ENCODE data around the gene DNAJC13.
"Not testable (repeated sequence)": the region's sequence is repeated elsewhere in the genome, so short reads cannot be mapped to it uniquely, and the experiment has no call there.

Gene DNAJC13

DNA sequence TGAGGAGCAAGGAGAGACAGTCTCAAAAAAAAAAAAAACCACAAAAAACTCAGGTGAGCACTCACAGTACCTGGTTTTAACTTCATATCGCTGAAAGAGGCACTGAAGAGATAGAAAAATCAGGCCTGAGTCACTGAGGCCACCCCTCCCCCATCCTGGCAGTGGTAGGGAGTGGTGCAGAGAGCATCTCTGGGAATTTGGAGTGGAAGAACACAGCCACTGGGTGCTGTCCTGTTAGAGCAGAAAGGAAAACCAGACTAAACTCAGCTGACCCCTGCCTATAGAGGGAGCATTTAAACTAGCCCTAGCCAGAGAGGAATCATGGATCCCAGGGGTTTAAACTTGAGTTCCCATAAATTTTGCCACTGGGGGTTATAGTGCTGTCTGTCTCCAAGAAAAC, 22.2 kb upstream of the DNAJC13 start:
- Histone ChIP-seq H3K4me1 (no peaks in the 10 kb centered on the region), H3K27me3 (ENCODE audit: low read depth) (0 out of 2 replicates have a peak, but pooled peaks cover 3% of the 10 kb centered on the region), H3K4me3 (no peak overlapping the region), H3K36me3 (replicated peaks) (no peaks in the 10 kb centered on the region), H3K9me3 (no peaks in the 10 kb centered on the region)
- DNase-seq (ENCODE audit: low spot score in 2 of 2): no peak
- in situ Hi-C loops (cut with MboI; ENCODE audit: low sequenced_read_pairs): no loop called here

DNA sequence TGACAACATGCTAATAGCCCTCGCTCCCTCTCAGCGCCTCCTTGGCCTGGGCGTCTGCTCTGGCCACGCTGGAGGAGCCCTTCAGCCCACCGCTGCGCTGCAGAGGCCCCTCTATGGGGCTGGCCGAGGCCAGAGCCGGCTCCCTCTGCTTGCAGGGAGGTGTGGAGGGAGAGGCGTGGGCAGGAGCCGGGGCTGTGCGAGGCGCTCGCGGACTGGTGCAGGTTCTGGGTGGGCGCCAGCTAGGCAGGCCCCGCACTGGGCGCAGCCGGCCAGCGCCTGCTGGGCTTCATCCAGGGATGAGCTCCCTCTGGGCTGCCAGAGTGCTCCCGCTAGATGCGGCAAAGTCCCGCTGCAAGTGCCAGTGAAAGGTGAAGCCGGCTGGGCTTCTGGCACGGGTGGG, 21.0 kb upstream of the DNAJC13 start:
- H3K9me3 ChIP-seq: no peaks in the 10 kb centered on the region
- in situ Hi-C loops (cut with MboI; ENCODE audit: low sequenced_read_pairs): no loop called here
- H3K36me3 ChIP-seq (replicated peaks): no peaks in the 10 kb centered on the region
- no peak for DNase-seq (ENCODE audit: low spot score in 2 of 2)
- H3K4me3 ChIP-seq: no peak overlapping the region
- H3K4me1 ChIP-seq: no peaks in the 10 kb centered on the region
- 0 out of 2 replicates have a peak, but pooled peaks cover 3% of the 10 kb centered on the region for H3K27me3 ChIP-seq (ENCODE audit: low read depth)

DNA sequence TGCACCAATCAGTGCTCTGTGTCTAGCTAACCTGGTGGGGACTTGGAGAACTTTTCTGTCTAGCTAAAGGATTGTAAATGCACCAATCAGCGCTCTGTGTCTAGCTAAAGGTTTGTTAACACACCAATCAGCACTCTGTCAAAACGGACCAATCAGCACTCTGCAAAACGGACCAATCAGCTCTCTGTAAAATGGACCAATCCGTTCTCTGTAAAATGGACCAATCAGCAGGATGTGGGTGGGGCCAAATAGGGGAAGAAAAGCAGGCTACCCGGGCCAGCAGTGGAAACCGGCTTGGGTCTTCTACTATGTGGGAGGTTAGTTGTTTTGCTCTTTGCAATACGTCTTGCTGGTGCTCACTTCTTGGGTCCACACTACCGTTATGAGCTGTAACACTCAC, 20.5 kb upstream of the DNAJC13 start:
- DNase-seq (ENCODE audit: low spot score in 2 of 2); in situ Hi-C loops (cut with MboI; ENCODE audit: low sequenced_read_pairs); H3K27me3 ChIP-seq (ENCODE audit: low read depth); H3K9me3 ChIP-seq; H3K4me1 ChIP-seq; H3K4me3 ChIP-seq; H3K36me3 ChIP-seq (replicated peaks): not testable (repeated sequence)

DNA sequence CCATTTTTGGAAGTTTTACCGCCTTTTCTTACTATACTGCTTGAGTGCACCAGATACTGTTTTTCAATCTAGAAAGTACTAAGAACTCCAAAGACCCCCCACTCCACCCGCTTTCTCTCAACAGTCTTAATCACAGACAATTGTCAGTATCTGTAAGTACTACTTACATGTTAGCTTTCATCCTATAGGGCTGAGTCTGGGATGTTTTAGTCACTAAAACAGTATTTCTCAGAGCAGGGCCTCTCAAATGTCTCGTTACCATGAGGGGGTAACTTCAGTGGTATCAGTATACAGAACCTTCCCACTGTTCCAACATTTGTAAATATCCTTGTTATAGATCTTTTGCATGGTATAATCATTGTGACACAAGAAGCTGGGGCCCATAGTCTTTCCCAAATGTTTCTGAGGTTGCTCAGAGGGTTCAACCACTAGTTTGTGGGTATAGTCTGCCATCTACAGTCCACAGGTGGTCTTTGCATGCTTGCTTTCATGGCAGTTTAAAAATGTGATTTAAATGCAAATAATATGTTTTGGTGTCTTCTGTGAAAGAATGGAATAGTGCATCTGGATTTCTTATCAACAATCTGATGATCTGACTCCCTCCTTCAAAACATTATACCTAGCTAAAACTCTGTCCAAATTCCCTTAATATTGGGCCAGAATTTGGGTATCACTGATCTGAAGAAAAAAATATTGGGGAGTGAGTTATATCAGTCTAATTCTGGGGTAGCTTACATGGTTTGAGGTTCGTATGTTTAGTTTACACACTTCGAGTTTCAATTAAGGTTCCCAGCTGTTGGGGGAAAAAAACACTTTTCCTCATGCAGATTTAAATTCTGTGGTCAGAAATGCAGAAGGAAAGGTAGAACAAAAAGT, 18.0 kb upstream of the DNAJC13 start:
- peak; percentile 43 to 50 for DNase-seq (ENCODE audit: low spot score in 2 of 2)
- Histone ChIP-seq H3K36me3 (replicated peaks) (no peaks in the 10 kb centered on the region), H3K4me1 (no peaks in the 10 kb centered on the region), H3K9me3 (no peaks in the 10 kb centered on the region), H3K4me3 (no peak overlapping the region), H3K27me3 (ENCODE audit: low read depth) (peaks cover 26% of the 10 kb centered on the region)
- in situ Hi-C loops (cut with MboI; ENCODE audit: low sequenced_read_pairs): no loop called here

DNA sequence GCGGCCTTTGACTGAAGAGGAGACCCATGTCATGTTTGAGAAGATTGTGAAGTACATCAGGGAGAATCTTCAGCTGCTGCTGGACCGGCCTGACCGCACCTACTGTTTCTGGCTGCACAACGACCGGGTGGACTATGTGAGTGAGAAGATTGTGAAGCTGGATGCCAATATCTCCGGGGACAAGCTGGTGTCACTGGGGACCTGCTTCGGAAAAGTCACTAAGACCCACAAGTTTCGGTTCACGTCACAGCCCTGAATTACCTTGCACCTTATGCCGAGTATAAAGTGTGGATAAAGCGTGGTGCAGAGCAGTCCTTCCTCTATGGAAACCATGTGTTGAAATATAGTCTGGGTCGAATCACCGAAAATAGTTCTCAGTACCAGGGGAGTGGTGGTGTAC, 16.0 kb upstream of the DNAJC13 start:
- H3K4me1 ChIP-seq: no peaks in the 10 kb centered on the region
- no peaks in the 10 kb centered on the region for H3K9me3 ChIP-seq
- in situ Hi-C loops (cut with MboI; ENCODE audit: low sequenced_read_pairs): loop anchor here (10.0 kb wide), 1 partner anchor 146 kb away; no protein-coding TSS in a partner anchor
- H3K27me3 ChIP-seq (ENCODE audit: low read depth): peaks cover 41% of the 10 kb centered on the region
- no peak overlapping the region for H3K4me3 ChIP-seq
- no peaks in the 10 kb centered on the region for H3K36me3 ChIP-seq (replicated peaks)
- no peak for DNase-seq (ENCODE audit: low spot score in 2 of 2)

DNA sequence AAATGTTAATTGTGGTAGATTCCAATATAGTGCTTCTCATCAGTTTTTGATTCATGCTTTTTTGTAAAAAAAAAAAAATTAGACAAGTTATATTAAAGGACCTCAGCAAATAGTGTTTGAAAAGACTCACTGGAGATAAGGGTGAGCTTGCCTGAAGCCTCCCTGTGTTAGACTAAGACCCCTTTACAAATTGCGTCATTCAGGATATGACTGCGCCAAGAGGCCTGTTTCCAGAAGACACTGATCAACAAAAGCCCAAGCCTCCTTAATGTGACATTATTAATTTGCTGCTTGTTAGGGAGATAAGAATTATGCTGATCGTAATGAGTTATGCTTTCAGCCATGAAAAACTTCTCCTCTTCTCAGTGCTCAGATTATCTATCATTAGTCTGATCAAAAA, 13.0 kb upstream of the DNAJC13 start:
- Histone ChIP-seq H3K27me3 (ENCODE audit: low read depth) (peaks cover 52% of the 10 kb centered on the region), H3K9me3 (no peaks in the 10 kb centered on the region), H3K4me1 (no peaks in the 10 kb centered on the region), H3K36me3 (replicated peaks) (no peaks in the 10 kb centered on the region), H3K4me3 (no peak overlapping the region)
- in situ Hi-C loops (cut with MboI; ENCODE audit: low sequenced_read_pairs): loop anchor here (10.0 kb wide), 1 partner anchor 149 kb away; no protein-coding TSS in a partner anchor
- DNase-seq (ENCODE audit: low spot score in 2 of 2): no peak

DNA sequence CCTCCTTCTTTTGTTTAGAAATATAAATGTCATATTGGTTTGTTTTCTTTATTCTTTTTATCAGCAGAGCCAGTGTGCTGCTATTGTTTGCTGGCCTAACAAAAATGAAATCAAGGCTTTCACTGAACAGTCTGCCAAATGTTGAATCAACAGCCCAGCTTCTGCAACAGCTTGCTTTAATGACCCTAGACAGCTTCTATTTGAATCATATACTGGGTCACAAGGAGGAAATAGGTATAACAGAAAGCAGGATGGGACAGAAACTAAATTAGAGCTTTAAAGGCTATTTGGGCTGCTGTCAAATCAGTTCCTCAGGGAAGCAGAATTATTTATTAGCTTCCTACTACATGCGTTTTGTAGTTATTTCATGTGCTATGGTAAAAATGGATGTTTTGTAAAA, 12.1 kb upstream of the DNAJC13 start:
- in situ Hi-C loops (cut with MboI; ENCODE audit: low sequenced_read_pairs): loop anchor here (10.0 kb wide), 1 partner anchor 150 kb away; no protein-coding TSS in a partner anchor
- Histone ChIP-seq H3K4me1 (no peaks in the 10 kb centered on the region), H3K9me3 (no peaks in the 10 kb centered on the region), H3K36me3 (replicated peaks) (no peaks in the 10 kb centered on the region), H3K4me3 (no peak overlapping the region), H3K27me3 (ENCODE audit: low read depth) (peaks cover 56% of the 10 kb centered on the region)
- no peak for DNase-seq (ENCODE audit: low spot score in 2 of 2)

DNA sequence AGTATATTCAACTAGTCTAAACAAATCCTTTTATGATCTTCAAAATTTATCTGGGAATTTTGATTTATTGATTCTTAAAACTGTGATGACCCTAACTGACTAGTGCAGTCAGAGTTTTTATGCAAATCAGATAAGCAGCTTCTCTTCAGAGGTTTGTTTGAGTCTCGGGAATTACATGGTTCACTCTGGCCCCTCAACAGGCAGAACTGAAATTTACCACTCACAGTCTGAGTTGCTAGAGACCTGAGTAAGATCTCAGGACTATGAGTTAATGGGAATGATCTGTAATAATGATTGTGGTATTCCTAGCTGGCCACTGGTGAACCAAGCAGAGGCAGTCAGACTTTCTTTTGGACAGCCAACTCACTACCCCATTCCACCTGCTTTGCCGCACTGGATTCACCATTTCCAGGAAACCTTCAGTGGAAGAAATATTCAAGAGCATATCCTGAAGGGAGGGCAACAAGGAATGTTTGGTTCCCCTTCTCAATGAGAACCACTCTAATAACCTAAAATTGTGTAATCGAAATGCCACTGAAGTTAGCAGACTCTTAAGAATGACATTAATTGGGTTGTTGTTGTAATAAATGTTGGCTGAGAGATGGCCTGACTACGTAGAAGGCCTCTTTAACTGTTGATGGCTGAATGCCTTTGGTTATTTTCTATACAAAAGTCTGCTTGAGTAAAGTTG, 11.5 kb upstream of the DNAJC13 start:
- Histone ChIP-seq H3K4me1 (no peaks in the 10 kb centered on the region), H3K9me3 (no peaks in the 10 kb centered on the region), H3K27me3 (ENCODE audit: low read depth) (peaks cover 56% of the 10 kb centered on the region), H3K4me3 (no peak overlapping the region), H3K36me3 (replicated peaks) (no peaks in the 10 kb centered on the region)
- in situ Hi-C loops (cut with MboI; ENCODE audit: low sequenced_read_pairs): loop anchor here (10.0 kb wide), 1 partner anchor 151 kb away; no protein-coding TSS in a partner anchor
- no peak for DNase-seq (ENCODE audit: low spot score in 2 of 2)

DNA sequence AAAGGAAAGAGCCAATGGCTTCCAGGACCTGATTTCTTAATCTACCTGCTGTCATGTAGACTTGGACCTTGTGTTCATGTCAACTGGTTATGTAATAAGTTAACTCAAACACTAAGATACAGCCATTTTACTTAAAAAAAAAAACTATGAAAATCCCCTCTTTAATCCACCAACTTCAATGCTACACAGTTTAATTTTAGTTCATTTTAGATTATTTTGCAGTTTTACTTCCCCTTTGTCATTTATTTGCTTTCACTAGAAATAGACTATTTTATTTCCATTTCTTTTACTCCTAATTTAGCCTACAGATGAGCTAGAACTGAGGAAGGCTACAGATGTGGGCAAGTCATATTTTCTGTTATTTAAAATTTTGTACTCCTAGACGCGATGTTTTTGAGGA, 10.7 kb upstream of the DNAJC13 start:
- peaks cover 56% of the 10 kb centered on the region for H3K27me3 ChIP-seq (ENCODE audit: low read depth)
- H3K9me3 ChIP-seq: no peaks in the 10 kb centered on the region
- no peak for DNase-seq (ENCODE audit: low spot score in 2 of 2)
- H3K4me3 ChIP-seq: no peak overlapping the region
- H3K36me3 ChIP-seq (replicated peaks): no peaks in the 10 kb centered on the region
- in situ Hi-C loops (cut with MboI; ENCODE audit: low sequenced_read_pairs): loop anchor here (10.0 kb wide), 1 partner anchor 152 kb away; no protein-coding TSS in a partner anchor
- H3K4me1 ChIP-seq: no peaks in the 10 kb centered on the region

DNA sequence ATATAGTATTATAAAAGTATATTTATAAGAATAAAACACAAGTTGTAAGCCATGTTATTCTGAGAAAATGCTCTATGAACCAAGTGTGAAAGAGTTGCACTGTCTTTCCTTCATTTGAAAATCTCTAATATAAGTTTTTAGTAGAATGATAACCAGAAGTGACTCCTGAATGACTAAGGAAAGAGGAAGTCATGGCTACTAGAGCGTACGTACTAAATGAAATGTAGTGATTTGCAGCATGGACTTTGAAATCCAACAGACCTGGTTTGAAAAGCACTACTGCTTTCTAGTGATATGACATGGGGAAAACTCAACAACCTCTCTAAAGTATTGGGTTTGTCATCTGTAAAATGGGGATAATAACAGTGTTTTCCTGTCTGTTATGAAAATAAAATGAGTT, 10.3 kb upstream of the DNAJC13 start:
- H3K36me3 ChIP-seq (replicated peaks): no peaks in the 10 kb centered on the region
- in situ Hi-C loops (cut with MboI; ENCODE audit: low sequenced_read_pairs): loop anchor here (10.0 kb wide), 1 partner anchor 152 kb away; no protein-coding TSS in a partner anchor
- peaks cover 52% of the 10 kb centered on the region for H3K27me3 ChIP-seq (ENCODE audit: low read depth)
- no peaks in the 10 kb centered on the region for H3K9me3 ChIP-seq
- no peak overlapping the region for H3K4me3 ChIP-seq
- no peaks in the 10 kb centered on the region for H3K4me1 ChIP-seq
- DNase-seq (ENCODE audit: low spot score in 2 of 2): no peak

DNA sequence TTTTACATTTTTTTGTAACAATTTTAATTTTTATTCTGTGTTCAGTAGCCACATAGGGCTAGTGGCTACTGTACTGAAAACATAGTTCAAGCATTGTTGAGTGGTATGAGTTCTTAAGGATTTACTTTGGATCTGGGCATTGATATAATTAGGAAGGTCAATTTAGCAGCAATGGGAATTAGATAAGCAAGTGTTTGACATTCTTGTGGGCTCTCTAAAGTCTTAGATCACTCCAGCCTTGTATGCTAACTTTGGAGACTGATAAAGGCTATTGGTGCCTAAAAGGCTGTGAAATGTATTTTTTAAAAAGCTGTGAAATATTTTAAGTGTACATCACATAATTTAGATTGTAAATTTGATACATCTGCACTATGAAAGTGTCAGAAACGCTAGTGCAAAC, 2.5 kb upstream of the DNAJC13 start:
- no peaks in the 10 kb centered on the region for H3K9me3 ChIP-seq
- H3K4me1 ChIP-seq: no peaks in the 10 kb centered on the region; the same call in 1 of the 2 replicates
- H3K4me3 ChIP-seq: no peak overlapping the region
- H3K36me3 ChIP-seq (replicated peaks): 0 out of 2 replicates have a peak, but pooled peaks cover 4% of the 10 kb centered on the region
- DNase-seq (ENCODE audit: low spot score in 2 of 2): no peak
- no peaks in the 10 kb centered on the region for H3K27me3 ChIP-seq (ENCODE audit: low read depth)
- in situ Hi-C loops (cut with MboI; ENCODE audit: low sequenced_read_pairs): no loop called here

DNA sequence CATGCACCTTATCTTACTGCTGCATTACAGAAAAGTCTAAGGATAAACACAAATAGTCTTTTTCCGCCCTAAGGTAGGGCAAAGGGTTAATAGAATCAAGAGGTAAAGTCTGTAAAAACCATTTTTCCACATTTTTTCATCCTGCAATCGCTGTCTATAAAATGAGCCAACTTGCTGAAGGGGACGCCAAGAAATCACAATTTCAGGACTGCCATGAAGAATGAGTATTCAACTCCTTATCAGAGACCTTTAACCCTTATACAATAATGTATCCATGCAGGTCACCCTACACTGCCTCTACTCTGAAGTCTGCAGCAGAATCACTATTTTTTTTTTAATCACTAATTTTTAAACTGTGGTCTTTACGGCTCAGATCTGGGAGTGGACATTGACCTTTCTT, 1.1 kb upstream of the DNAJC13 start:
- Histone ChIP-seq H3K4me1 (no peaks in the 10 kb centered on the region; the same call in 1 of the 2 replicates), H3K9me3 (no peaks in the 10 kb centered on the region), H3K4me3 (no peak overlapping the region), H3K36me3 (replicated peaks) (0 out of 2 replicates have a peak, but pooled peaks cover 4% of the 10 kb centered on the region), H3K27me3 (ENCODE audit: low read depth) (no peaks in the 10 kb centered on the region)
- in situ Hi-C loops (cut with MboI; ENCODE audit: low sequenced_read_pairs): no loop called here
- DNase-seq (ENCODE audit: low spot score in 2 of 2): no peak

DNA sequence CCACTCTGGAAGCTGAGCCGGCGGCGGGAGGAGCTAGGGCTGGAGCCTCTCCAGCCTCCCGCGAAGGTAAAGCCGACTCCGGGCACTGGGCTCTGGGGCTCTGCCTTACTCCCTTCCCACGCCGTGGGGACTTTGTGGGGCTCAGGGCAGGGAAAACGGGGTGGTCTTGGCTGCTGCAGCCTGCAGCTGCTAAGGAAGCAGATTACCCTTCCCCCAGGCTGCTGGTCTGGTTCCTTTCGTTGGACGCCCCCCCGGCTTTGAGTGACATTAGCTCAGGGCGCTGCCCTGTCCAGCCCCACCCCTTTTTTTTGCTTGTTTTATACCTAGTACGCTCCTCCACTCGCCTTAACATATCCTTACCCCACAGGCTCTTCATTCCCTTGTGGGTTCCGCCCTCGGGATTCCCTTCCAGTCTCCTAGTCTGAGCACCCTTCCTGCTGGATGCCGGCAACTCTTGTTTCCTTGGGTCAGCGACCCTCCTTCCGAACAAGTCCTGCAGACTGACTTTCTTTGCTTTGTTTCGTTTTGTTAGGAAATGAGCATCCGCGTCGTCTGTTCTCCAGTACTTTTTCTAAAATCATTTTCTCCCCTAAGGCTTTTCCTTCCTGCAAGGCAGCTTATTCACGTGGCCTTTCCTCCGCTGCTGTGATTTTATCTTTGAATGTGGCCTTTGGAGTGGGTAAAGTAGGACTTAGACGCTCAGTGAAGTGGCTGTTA, 551 bp downstream of the DNAJC13 start:
- in situ Hi-C loops (cut with MboI; ENCODE audit: low sequenced_read_pairs): no loop called here

More for the DNA sequence above, 551 bp downstream of the DNAJC13 start:
- DNase-seq (ENCODE audit: low spot score in 2 of 2): peak; percentile 76 to 81
- 0 out of 2 replicates have a peak, but pooled peaks cover 4% of the 10 kb centered on the region for H3K36me3 ChIP-seq (replicated peaks)
- no peaks in the 10 kb centered on the region for H3K9me3 ChIP-seq
- H3K4me1 ChIP-seq: no peaks in the 10 kb centered on the region; the same call in 1 of the 2 replicates
- no peaks in the 10 kb centered on the region for H3K27me3 ChIP-seq (ENCODE audit: low read depth)
- H3K4me3 ChIP-seq: peak overlapping the region; percentile 96

Data from HAP-1 (cell line).